Neural progenitor cell (in vitro differentiated cells): Measurements from ENCODE around the gene HM13.

Experiments used
- CTCF ChIP-seq: fragments of 200-600 bp; sonication (generic); IDR thresholded peaks from 2 replicates; pipeline ENCODE4 v1.5.1; 2017; ENCODE audit warnings: antibody characterized with exemption, mild to moderate bottlenecking
- EZH2 ChIP-seq: fragments of 200-600 bp; sonication (generic); IDR thresholded peaks from 2 replicates; pipeline ENCODE4 v1.6.1; 2017; ENCODE audit warnings: antibody characterized with exemption, mild to moderate bottlenecking, moderate library complexity

GRCh38 chr20:31540406-31540805, 26.2 kb downstream of the HM13 start:
- no peak for TF ChIP-seq CTCF
- TF ChIP-seq EZH2 = no peak
